HG03039 (cell line): ENCODE results near the gene HOXB3.
"Not testable (repeated sequence)": the region's sequence is repeated elsewhere in the genome, so short reads cannot be mapped to it uniquely, and the experiment has no call there.

Experiments
- ATAC-seq: cut with Tn5 transposase; IDR thresholded peaks from one replicate; pipeline ENCODE4 v1.9.1; 2021; ENCODE audit warnings: mild to moderate bottlenecking, moderate library complexity; ENCODE audit not compliant: unreplicated experiment

Gene HOXB3

GRCh38 chr17:48547808-48548522 lies 42.1 kb downstream of the HOXB3 start:
- no peak for ATAC-seq

GRCh38 chr17:48546924-48547807 lies 42.9 kb downstream of the HOXB3 start:
- ATAC-seq = no peak

- ATAC-seq = no peak
These were observed 43.7 kb downstream of the HOXB3 start for GRCh38 chr17:48546137-48546923.

- no peak for ATAC-seq
These were observed 44.5 kb downstream of the HOXB3 start for GRCh38 chr17:48545539-48545938.

GRCh38 chr17:48545022-48545375 lies 45.0 kb downstream of the HOXB3 start, which contains the start of gene HOXB2:
TSS of gene HOXB2 (minus strand) at chr17:48545109. CDS start at chr17:48544911, 198 bp downstream.
- ATAC-seq = no peak

GRCh38 chr17:48544349-48545021 lies 45.6 kb downstream of the HOXB3 start:
- ATAC-seq = no peak

GRCh38 chr17:48543854-48544348 lies 46.1 kb downstream of the HOXB3 start:
- no peak for ATAC-seq

GRCh38 chr17:48543107-48543853 lies 46.8 kb downstream of the HOXB3 start:
- no peak for ATAC-seq

GRCh38 chr17:48542698-48543106 lies 47.3 kb downstream of the HOXB3 start:
- ATAC-seq = no peak

GRCh38 chr17:48542114-48542656 lies 47.9 kb downstream of the HOXB3 start:
- no peak for ATAC-seq

- ATAC-seq = no peak
These were observed 48.4 kb downstream of the HOXB3 start for GRCh38 chr17:48541577-48542113.

- no peak for ATAC-seq
These were observed 48.9 kb downstream of the HOXB3 start for GRCh38 chr17:48541036-48541576.

- ATAC-seq = no peak
These were observed 49.8 kb downstream of the HOXB3 start for GRCh38 chr17:48540213-48540612.

GRCh38 chr17:48539177-48539576 lies 50.9 kb downstream of the HOXB3 start:
- no peak for ATAC-seq

- ATAC-seq = no peak
These were observed 52.7 kb downstream of the HOXB3 start for GRCh38 chr17:48537316-48537715.

- not testable (repeated sequence) for ATAC-seq
These were observed 54.1 kb downstream of the HOXB3 start for GRCh38 chr17:48535793-48536559.

GRCh38 chr17:48532261-48532660 lies 57.8 kb downstream of the HOXB3 start:
- no peak for ATAC-seq

GRCh38 chr17:48530887-48531272 lies 59.2 kb downstream of the HOXB3 start, which contains the start of gene HOXB1:
TSS of gene HOXB1 (minus strand) at chr17:48531011. CDS start at chr17:48530904, 107 bp downstream.
- no peak for ATAC-seq
